H1 (cell line): Measurements from ENCODE around the gene RGS11. TPM values are rescaled to one million over a fixed set of nuclear protein-coding genes. Genes with fewer than 3 reads are reported as not detected.

Experiments
- CTCF ChIA-PET: fragments of 300-600 bp; sonication (Branson Sonifier 250); formaldehyde crosslinking; loops from one replicate; lab custom pipeline; 2021; ENCODE audit not compliant: partially characterized antibody; lab: Charles Lee
- POLR2A ChIA-PET: fragments of 300-600 bp; sonication (Branson Sonifier 250); formaldehyde crosslinking; loops from one replicate; lab custom pipeline; 2021; ENCODE audit warnings: inconsistent platforms; ENCODE audit not compliant: partially characterized antibody; lab: Charles Lee
- DNase-seq, 2 experiments: peaks; one replicate each; pipeline versions ENCODE4 v3.0.0 to v3.0.0-alpha.2; 2010 to 2022; ENCODE audit warnings: low spot score in 2 of 2, low read depth in 1 of 2, mixed read lengths in 1 of 2
- FAIRE-seq: peaks from 2 replicates; lab custom pipeline; 2011; peaks lifted over from hg19 to GRCh38; lab: Jason Lieb, UNC
- H2AFZ ChIP-seq: 2 replicates; pipeline ENCODE4 v1.8.1; 2012; ENCODE audit warnings: low read length, inconsistent platforms
- H2AK5ac ChIP-seq: 2 replicates; pipeline ENCODE4 v1.6.1; 2013; ENCODE audit warnings: low read depth, low read length
- H2BK120ac ChIP-seq: replicated peaks from 2 replicates; pipeline ENCODE3; 2013; ENCODE audit warnings: low read depth, low read length, inconsistent platforms
- H2BK12ac ChIP-seq: 2 replicates; pipeline ENCODE4 v1.6.1; 2013; ENCODE audit warnings: low read depth, low read length
- H2BK15ac ChIP-seq: 2 replicates; pipeline ENCODE4 v1.6.1; 2013; ENCODE audit warnings: low read length
- H2BK20ac ChIP-seq: 2 replicates; pipeline ENCODE4 v1.6.1; 2013; ENCODE audit warnings: low read length
- H2BK5ac ChIP-seq: 2 replicates; pipeline ENCODE4 v1.6.1; 2013; ENCODE audit warnings: low read depth, low read length
- H3K14ac ChIP-seq: 2 replicates; pipeline ENCODE4 v1.6.1; 2013; ENCODE audit warnings: inconsistent platforms; ENCODE audit not compliant: insufficient read length
- H3K18ac ChIP-seq: 2 replicates; pipeline ENCODE4 v1.6.1; 2013; ENCODE audit warnings: low read length; ENCODE audit errors: extremely low read depth
- H3K23ac ChIP-seq: 2 replicates; pipeline ENCODE4 v1.6.1; 2013; ENCODE audit warnings: inconsistent platforms; ENCODE audit not compliant: insufficient read length
- H3K23me2 ChIP-seq: 2 replicates; pipeline ENCODE4 v1.6.1; 2013; ENCODE audit warnings: low read depth, low read length
- H3K27ac ChIP-seq: 2 replicates; pipeline ENCODE4 v1.6.1; 2011; ENCODE audit warnings: low read depth, low read length, inconsistent platforms
- H3K27me3 ChIP-seq, 4 experiments: replicated peaks in 1 of 4; 1 replicate in 1 of 4; 2 replicates in 3 of 4; pipeline versions ENCODE4 v1.6.1 to v1.8.1; 2011 to 2013; ENCODE audit warnings: low read length in 3 of 4, mild to moderate bottlenecking in 3 of 4, inconsistent platforms in 2 of 4, mixed read lengths in 2 of 4, moderate library complexity in 1 of 4; ENCODE audit not compliant: control insufficient read depth in 3 of 4, insufficient read depth in 3 of 4; ENCODE audit errors: extremely low read depth in 1 of 4
- H3K36me3 ChIP-seq, 4 experiments: 2 replicates each; pipeline versions ENCODE4 v1.6.1 to v1.8.1; 2011 to 2013; ENCODE audit warnings: mild to moderate bottlenecking in 4 of 4, low read length in 3 of 4, moderate library complexity in 2 of 4, control low read depth in 1 of 4, inconsistent platforms in 1 of 4; ENCODE audit not compliant: insufficient read depth in 4 of 4, control insufficient read depth in 2 of 4
- H3K4ac ChIP-seq: replicated peaks from 2 replicates; pipeline ENCODE3; 2013; ENCODE audit warnings: low read length, low read depth, mixed read lengths, inconsistent platforms; ENCODE audit not compliant: insufficient read length
- H3K4me1 ChIP-seq, 4 experiments: replicated peaks in 1 of 4; 1 replicate in 1 of 4; 2 replicates in 3 of 4; pipeline versions ENCODE4 v1.6.1 to v1.8.1; 2011 to 2013; ENCODE audit warnings: low read length in 3 of 4, inconsistent platforms in 2 of 4, mixed read lengths in 1 of 4; ENCODE audit not compliant: insufficient read depth in 4 of 4, control insufficient read depth in 3 of 4
- H3K4me2 ChIP-seq, 2 experiments: 2 replicates each; pipeline versions ENCODE4 v1.6.1 to v1.8.1; 2011 to 2013; ENCODE audit warnings: low read depth in 2 of 2, low read length in 2 of 2, control low read depth in 1 of 2, inconsistent platforms in 1 of 2, mild to moderate bottlenecking in 1 of 2; ENCODE audit not compliant: insufficient read depth in 1 of 2
- H3K4me3 ChIP-seq, 4 experiments: fragments of 200-600, 300-600 bp in 1 of 4; sonication (generic), shearing (Covaris generic), sonication (Bioruptor Twin) in 1 of 4; 2 replicates each; pipeline versions ENCODE4 v1.5.1 to v1.8.1; 2011 to 2016; ENCODE audit warnings: low read length in 4 of 4, low read depth in 3 of 4, control low read depth in 2 of 4, inconsistent platforms in 2 of 4, mild to moderate bottlenecking in 2 of 4, mixed read lengths in 1 of 4, moderate library complexity in 1 of 4; ENCODE audit not compliant: insufficient read depth in 2 of 4; ENCODE audit errors: extremely low read depth in 1 of 4
- H3K56ac ChIP-seq: replicated peaks from 2 replicates; pipeline ENCODE3; 2013; ENCODE audit warnings: low read depth, mild to moderate bottlenecking, mixed read lengths, low read length, inconsistent platforms; ENCODE audit not compliant: insufficient read length
- H3K79me1 ChIP-seq: 2 replicates; pipeline ENCODE4 v1.6.1; 2013; ENCODE audit warnings: low read depth, low read length, control low read depth
- H3K79me2 ChIP-seq, 2 experiments: 2 replicates each; pipeline versions ENCODE4 v1.6.1 to v1.8.1; 2012 to 2013; ENCODE audit warnings: low read length in 2 of 2, mild to moderate bottlenecking in 2 of 2, inconsistent platforms in 1 of 2; ENCODE audit not compliant: insufficient read depth in 2 of 2, control insufficient read depth in 1 of 2
- H3K9ac ChIP-seq, 4 experiments: replicated peaks in 1 of 4; 1 replicate in 1 of 4; 2 replicates in 3 of 4; pipeline versions ENCODE4 v1.6.1 to v1.8.1; 2011 to 2013; ENCODE audit warnings: low read depth in 3 of 4, low read length in 3 of 4, control low read depth in 2 of 4, mild to moderate bottlenecking in 2 of 4, moderate library complexity in 2 of 4, inconsistent platforms in 1 of 4; ENCODE audit errors: extremely low read depth in 1 of 4
- H3K9me3 ChIP-seq, 2 experiments: 2 replicates each; pipeline versions ENCODE4 v1.6.1 to v1.8.1; 2012 to 2013; ENCODE audit warnings: mild to moderate bottlenecking in 2 of 2, moderate library complexity in 2 of 2, control low read depth in 1 of 2, inconsistent platforms in 1 of 2, low read depth in 1 of 2, low read length in 1 of 2, mixed read lengths in 1 of 2; ENCODE audit not compliant: insufficient read depth in 2 of 2
- H4K20me1 ChIP-seq, 2 experiments: replicated peaks in 1 of 2; 2 replicates each; pipeline versions ENCODE3 to v1.8.1; 2011 to 2013; ENCODE audit warnings: inconsistent platforms in 2 of 2, low read length in 2 of 2, mild to moderate bottlenecking in 1 of 2; ENCODE audit not compliant: insufficient read depth in 2 of 2, control insufficient read depth in 1 of 2
- H4K5ac ChIP-seq: 2 replicates; pipeline ENCODE4 v1.6.1; 2013; ENCODE audit warnings: low read length, low read depth, mixed read lengths, inconsistent platforms; ENCODE audit not compliant: insufficient read length
- H4K8ac ChIP-seq: 2 replicates; pipeline ENCODE4 v1.8.0; 2013; ENCODE audit warnings: mild to moderate bottlenecking, moderate library complexity, low read length, inconsistent platforms; ENCODE audit not compliant: insufficient read depth; ENCODE audit errors: extremely low read depth
- H4K91ac ChIP-seq: replicated peaks from 2 replicates; pipeline ENCODE3; 2013; ENCODE audit warnings: low read length, mixed read lengths, inconsistent platforms; ENCODE audit not compliant: insufficient read length
- POU5F1 ChIP-seq: IDR thresholded peaks from 2 replicates; pipeline ENCODE4 v1.6.1; 2011; ENCODE audit warnings: low read depth, mild to moderate bottlenecking, low read length, moderate library complexity
- WGBS, 2 experiments: shearing (Covaris generic) in 1 of 2; methylation state at CpG; one replicate each; pipeline versions ENCODE4 v1.1.6 to v1.1.7; 2013 to 2015; ENCODE audit warnings: low lambda C conversion rate in 2 of 2, mixed read lengths in 2 of 2, inconsistent platforms in 1 of 2, low coverage in 1 of 2, missing lambda C conversion rate in 1 of 2; ENCODE audit not compliant: insufficient replicate concordance in 2 of 2, insufficient coverage in 1 of 2, insufficient read length in 1 of 2; ENCODE audit errors: extremely low coverage in 1 of 2, missing lambda C conversion rate in 1 of 2; 5-methylcytosine and 5-hydroxymethylcytosine counted together
- polyA plus RNA-seq, 7 experiments: library from polyadenylated mRNA; depleted of rRNA in 3 of 7; stranded (reverse) in 5 of 7; unstranded in 2 of 7; fragments of >200 nt in 5 of 7; fragments of 200-250 nt in 2 of 7; gene quantifications; 1 replicate in 5 of 7; 2 replicates in 1 of 7; 4 replicates in 1 of 7; pipeline versions ENCODE4 v1.2.1 to v1.2.3, GENCODE V29; 2011 to 2013; ENCODE audit warnings: missing spikeins in 2 of 7, mixed read lengths in 2 of 7
- total RNA-seq: library from RNA; stranded (reverse); fragmentation: NEBNext Ultra II Directional; extraction: Animal tissue kit (Norgen Biotek cat#: 25700); gene quantifications from 2 replicates; pipeline ENCODE4 v1.2.1, GENCODE V29; 2021

Gene RGS11
- total and polyA plus RNA-seq, 2 of the 8 experiments (the other 6 are each of a cell fraction or from before 2014, with no cell fraction given): 0.84 to 1.2 TPM

- DNase-seq: no peak
- H4K20me1 ChIP-seq: peaks cover under 1 to 9% of the 10 kb centered on the region in 2 experiments
- H3K18ac ChIP-seq: no peak overlapping the region
- no peak overlapping the region for H3K27ac ChIP-seq
- H3K4me3 ChIP-seq: no peak overlapping the region
- H2BK15ac ChIP-seq: no peak overlapping the region
- no peak for FAIRE-seq
- 94% methylated on average over 9 of the region's 9 CpGs; no CpG with 5 or more reads in 1 of the 2 experiments for WGBS, 2 experiments
- no peak overlapping the region for H3K9ac ChIP-seq
- peaks cover 0 to 32% of the 10 kb centered on the region in 2 experiments; a peak in 2 of 4 replicates for H3K79me2 ChIP-seq
- H2BK20ac ChIP-seq: no peak overlapping the region
- TF ChIP-seq POU5F1: no peak
- no peak overlapping the region for H2BK12ac ChIP-seq
- no peak overlapping the region for H2AFZ ChIP-seq
- ChIA-PET POLR2A (interaction anchor here (1.3 to 5.0 kb wide), 2 partner anchors 16 to 37 kb away, joined by 4 to 26 read pairs; partner anchors contain the start of gene LUC7L), CTCF (interaction anchor here (0.9 to 1.5 kb wide), 4 partner anchors 9 to 105 kb away, joined by 3 read pairs; no protein-coding TSS in a partner anchor)
- no peak overlapping the region for H4K8ac ChIP-seq
- no peaks in the 10 kb centered on the region for H3K9me3 ChIP-seq
- no peaks in the 10 kb centered on the region for H3K27me3 ChIP-seq
- H3K56ac ChIP-seq: no peak overlapping the region
- no peak overlapping the region for H3K14ac ChIP-seq
- no peak overlapping the region for H2BK5ac ChIP-seq
- H2AK5ac ChIP-seq: no peak overlapping the region
- H3K23me2 ChIP-seq: no peaks in the 10 kb centered on the region
- no peaks in the 10 kb centered on the region for H3K4me1 ChIP-seq
- no peak overlapping the region for H3K4me2 ChIP-seq
- H4K5ac ChIP-seq: no peak overlapping the region
- no peak overlapping the region for H2BK120ac ChIP-seq
- H3K36me3 ChIP-seq: no peaks in the 10 kb centered on the region
- H3K4ac ChIP-seq: no peak overlapping the region
- peaks cover 3% of the 10 kb centered on the region for H3K79me1 ChIP-seq
- H3K23ac ChIP-seq: no peak overlapping the region
- no peak overlapping the region for H4K91ac ChIP-seq
Measured at GRCh38 chr16:245105-245504, 30.6 kb downstream of the RGS11 start.
